NCI-H446 treated with DMSO at 0.1 percent for 48 hours (cell line): ENCODE results near the gene AQP7.
"Not testable (repeated sequence)": the region's sequence is repeated elsewhere in the genome, so short reads cannot be mapped to it uniquely, and the experiment has no call there.

Experiments
- DNase-seq: peaks from one replicate; lab custom pipeline; 2025; lab: John Stamatoyannopoulos, UW

Gene AQP7

DNA sequence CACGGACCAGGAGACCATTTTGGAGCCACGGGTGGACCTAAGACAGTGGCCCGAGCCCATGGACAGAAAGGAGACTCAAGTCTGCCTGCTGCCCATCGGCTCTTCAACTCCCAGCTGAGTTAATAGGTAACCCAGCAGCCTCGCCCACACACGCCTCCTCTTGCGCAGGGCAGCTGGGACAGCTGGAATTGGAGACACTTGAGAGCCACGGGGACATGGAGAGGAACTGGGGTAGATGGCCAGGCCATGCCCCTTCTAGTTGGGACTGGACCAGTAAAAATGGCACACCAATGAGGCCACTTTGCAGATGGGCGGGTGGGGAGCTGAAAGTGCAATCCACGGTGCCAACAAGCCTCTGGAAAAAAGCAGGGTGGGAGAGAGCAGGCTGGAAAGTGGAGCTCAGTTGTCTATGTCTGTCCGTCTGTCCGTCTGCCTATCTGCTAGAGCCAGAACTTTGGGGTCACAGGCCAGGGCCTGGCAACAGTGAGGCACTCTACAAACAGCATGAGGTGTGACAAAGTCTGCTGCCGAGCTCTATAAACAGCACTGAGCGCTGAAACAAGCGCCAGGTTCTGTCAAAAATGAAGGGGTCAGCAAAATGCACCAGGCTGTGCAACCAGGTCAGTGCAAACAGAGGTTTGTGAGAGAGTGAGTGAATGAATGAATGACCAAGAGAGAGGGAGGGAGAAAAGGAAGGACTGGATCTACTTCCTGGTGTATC lies 7.0 kb downstream of the AQP7 start:
- not testable (repeated sequence) for DNase-seq

DNA sequence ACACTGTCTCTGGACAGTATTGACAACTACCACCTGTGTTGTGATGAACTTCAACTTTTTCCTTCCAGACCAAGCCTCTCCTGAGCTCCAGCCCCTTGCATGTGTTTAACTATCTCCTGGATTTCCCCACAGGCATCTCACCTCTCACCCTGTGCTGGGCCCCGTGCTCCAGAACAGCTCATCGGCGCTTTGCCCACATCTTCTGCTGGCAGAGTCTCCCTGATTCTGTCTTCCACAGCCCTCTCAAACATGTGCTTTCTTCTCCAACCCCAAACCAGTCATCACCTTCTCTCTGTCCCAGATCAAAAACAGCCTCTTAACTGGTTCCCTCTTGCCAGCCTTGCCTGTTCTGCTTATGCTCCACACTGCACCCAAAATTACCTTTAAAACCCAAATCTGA lies 8.4 kb downstream of the AQP7 start:
- not testable (repeated sequence) for DNase-seq

DNA sequence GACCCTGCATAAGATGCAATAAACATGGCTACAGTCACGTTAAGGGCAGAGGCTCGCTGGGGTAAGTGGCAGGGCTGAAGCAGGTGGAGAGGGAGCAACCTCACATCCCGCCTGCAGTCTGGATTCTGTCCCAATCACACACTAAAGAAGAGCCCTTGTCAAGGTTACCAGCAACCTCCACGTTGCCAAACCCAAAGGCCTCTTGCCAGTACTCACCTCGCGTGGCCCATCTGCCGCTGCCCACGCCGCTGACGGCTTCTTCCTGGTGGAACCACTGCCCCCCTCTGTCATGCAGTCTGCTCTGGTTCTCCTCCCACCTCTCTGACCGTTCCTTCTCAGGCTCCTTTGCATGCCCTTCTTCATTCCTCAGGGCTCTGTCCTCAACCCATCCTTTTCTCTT lies 8.8 kb downstream of the AQP7 start:
- no peak for DNase-seq

DNA sequence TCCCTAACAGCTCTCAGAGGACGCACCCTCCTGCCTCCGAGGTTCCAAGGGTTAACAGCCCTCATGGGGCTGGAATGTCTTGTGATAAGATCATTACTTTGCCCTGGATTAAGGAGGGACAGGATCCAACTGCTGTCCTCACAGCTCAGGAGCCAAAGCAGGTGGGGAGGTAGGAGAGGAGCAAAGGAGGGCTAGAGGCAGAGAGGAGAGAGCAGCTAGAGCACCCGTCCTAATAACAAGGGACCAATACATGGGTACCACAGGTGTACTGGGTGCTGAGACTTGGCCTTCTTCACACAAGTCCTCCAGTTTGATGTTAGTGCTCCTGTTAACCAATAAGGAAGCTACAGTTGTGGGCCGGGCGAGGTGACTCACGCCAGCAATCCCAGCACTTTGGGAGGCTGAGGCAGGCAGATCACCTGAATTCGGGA lies 9.8 kb downstream of the AQP7 start:
- DNase-seq, result not testable (repeated sequence)

DNA sequence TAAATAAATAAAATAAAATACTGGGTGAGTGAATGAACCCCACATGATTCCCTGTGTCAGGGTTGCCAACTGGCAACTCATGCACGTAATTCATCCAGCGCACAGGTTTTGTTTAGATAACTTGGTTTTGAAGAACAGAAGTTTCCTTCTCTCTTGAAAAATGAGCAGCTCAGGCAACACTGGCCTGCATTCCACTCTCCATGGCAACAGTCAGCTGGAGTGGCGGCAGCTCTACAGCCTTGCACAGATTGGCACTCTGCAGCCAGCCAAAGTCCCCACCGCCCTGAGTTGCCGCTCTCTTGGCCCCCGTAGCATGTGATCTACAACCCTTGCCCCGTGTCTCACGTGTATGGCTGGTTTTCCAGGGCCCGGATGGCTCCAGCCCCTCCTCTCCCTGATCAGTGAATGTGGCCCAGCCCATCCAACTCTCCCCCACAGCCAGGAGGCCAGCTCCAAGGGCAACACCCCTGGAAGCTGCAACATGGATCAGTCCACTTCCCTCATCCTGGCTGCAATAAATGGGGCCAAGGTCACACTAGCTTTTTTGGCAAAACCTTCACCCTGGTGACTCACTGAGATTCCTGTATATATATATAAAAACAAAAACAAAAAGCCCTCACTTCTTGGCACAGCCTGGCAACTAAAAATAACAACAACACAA lies 11.1 kb downstream of the AQP7 start:
- peak; percentile 50 for DNase-seq

DNA sequence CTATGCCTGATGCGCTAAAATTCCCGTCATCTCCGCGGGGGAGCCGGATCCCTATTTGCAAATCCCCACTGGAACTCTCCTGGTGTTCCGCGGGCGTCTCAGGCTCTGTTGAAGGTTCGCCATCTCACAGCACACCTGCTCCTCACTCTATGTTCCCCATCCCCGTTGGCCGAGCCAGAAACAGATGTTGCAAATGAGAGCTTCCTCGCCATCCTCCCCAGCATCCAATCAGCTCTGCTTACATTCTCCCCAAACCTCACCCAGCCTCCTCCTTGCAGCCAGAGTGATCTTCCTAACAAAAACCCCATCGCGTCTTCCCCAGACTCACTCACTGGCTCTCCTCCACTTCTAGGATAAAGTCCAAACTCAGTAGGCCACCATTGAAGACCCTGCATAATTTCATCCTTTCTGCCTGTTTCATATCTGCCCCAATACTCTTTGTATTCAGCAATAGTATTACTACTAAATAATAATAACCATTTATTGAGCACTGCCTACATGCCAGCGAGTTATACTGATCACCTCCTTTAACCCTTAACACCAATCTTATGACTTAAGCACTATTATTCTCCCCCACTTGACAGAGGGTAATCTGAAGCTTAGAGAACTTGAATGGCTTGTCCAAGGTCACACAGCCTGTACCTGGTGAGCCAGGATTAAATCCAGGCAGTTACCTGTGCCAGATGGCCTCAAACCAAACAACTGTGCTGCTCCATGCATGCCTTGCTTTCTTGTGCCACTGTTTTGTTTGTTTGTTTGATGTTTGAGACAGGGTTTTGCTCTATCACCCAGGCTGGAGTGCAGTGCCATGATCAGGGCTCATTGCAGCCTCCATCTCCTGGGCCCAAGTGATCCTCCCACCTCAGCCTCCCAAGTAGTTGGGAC lies 14.0 kb downstream of the AQP7 start:
- DNase-seq, result no peak

DNA sequence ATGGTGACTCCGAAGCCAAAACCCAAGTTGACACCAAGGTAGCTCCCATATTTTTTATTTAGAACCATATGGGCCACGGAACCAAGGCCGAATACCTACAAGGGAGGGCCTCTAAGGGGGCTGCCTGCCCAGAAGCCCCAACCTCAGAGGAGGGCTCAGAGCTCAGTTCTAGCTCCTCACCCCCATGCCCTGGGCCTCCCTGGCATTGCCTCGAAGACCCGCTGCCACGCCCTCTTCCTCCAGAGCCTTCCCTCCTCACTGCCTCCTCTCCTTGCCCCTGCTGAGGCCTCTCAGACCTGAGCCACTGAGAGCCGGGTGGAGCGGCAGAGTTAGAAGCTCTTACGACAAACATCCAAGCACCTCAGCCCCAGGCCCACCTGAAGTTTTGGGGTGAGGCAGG lies 15.4 kb downstream of the AQP7 start:
- DNase-seq, result not testable (repeated sequence)

DNA sequence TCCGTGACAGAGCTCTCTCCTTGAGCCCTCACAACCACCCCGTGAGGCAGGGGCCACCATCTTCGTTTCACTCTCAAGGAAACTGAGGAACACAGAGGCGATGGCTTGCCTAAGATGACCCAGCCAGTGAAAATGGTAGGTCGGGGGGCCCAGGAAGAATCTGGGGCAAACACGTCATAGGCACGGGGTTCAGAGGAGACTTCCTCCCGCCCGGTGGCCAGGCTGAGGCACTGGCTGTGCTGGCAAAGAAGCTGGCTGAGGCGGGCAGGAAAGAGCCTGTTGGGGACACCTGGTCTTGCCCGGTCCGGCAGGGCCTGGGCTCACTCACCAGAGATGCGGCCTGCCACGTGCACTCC lies 15.7 kb downstream of the AQP7 start:
- not testable (repeated sequence) for DNase-seq

DNA sequence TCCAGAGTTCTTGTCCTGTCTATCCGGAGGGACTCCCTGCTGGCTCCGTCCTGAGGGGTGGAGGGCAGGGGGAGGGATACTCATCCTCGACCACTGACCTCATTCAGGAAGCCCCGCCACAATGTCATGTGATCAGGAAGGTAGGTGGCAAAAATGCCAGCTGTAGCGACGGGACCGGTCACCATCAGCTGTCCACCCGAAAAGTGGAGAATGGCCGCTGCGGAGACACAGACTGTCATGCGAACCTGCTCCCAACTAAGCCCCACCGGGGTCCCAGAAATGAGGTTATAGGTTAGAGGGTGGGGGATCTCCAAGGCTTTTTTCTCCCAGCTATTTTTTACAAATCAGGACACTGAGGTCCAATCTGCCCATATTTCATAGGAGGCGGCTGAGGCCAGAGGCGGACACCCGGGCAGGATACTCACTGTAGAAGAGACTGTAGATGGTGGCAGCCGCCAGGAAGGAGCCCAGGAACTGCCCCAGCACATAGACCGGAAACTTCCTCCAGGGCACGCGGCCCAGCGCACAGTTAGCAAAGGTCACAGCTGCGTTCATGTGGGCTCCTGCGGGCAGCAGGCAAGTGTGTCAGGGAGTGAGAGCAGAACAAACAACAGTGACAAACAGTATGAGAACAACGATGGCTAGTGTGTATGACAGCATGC lies 16.3 kb downstream of the AQP7 start:
- DNase-seq, result not testable (repeated sequence)

DNA sequence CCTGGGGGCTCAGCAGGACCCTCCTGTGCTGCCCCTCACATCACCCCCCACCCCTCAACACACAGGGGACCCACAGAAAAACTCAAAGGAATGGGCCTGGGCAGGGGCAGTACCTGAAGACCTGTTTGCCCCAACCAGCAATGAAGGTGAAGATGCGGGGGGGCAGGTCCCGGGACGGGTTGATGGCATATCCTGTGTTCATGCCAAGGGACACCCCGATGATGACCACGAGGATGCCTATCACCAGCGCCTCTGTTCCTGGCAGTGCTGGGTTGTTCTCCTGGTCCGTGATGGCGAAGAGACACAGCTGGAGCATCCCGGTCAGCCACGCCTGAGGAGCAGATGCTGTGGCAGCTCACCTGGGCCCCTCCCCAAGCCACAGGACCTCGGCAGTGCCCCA lies 16.8 kb downstream of the AQP7 start:
- DNase-seq, result not testable (repeated sequence)

DNA sequence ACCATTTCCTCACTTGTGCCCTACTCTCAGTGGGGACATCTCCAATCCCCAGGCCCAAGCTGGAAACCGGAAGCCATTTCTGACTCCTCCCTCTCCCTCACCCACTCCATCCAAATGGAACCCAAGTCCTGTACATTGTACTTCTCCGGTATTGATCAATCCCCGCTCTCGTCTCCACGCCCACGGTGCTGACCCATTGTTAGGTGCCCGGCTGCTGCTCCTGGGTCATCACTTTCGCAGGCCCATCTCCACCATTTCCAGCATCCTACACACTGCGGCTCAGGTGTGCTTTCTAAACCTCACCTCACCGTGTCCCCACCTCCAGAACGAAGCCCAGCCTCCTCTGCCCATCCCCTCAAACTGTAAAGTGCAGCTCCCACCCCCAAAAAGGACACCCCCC lies 19.0 kb downstream of the AQP7 start:
- not testable (repeated sequence) for DNase-seq

DNA sequence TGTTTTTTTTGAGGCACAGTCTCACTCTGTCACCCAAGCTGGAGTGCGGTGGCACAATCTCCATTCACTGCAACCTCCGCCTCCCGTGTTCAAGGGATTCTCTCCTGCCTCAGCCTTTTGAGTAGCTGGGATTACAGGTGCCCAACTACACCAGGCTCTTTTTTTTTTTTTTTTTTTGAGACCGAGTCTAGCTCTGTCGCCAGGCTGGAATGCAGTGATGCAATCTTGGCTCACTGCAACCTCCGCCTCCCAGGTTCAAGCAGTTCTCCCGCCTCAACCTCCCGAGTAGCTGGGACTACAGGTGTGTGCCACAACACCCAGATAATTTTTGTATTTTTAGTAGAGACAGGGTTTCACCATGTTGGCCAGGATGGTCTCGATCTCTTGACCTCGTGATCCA lies 20.0 kb downstream of the AQP7 start:
- DNase-seq, result not testable (repeated sequence)

DNA sequence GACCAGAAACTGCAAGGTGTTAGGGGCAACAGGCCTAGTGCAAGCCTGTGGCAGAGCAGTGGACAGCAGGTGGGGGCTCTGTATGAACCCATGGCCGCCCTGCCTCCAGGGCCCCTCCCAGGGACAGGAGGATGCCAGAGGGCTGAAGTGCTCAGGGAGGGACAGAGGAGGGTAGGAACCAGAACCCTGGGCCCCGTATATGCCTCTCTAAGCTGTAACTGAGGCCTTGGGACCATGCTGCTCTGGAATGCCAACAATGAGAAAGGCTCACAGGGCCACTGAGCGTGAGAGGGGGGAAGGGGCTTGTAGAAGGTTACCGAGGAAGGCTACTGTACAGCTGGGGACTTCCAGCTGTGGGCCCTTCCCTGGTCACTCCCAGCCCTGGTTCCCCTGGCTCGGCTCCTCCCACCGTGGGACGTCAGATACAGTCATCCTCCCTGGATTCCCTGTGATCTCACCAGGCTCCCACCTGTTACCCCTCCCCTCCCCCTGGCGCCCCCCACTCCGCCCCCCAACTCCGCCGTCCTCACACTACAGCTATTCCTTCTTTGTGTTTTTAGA lies 21.1 kb downstream of the AQP7 start:
- no peak for DNase-seq

DNA sequence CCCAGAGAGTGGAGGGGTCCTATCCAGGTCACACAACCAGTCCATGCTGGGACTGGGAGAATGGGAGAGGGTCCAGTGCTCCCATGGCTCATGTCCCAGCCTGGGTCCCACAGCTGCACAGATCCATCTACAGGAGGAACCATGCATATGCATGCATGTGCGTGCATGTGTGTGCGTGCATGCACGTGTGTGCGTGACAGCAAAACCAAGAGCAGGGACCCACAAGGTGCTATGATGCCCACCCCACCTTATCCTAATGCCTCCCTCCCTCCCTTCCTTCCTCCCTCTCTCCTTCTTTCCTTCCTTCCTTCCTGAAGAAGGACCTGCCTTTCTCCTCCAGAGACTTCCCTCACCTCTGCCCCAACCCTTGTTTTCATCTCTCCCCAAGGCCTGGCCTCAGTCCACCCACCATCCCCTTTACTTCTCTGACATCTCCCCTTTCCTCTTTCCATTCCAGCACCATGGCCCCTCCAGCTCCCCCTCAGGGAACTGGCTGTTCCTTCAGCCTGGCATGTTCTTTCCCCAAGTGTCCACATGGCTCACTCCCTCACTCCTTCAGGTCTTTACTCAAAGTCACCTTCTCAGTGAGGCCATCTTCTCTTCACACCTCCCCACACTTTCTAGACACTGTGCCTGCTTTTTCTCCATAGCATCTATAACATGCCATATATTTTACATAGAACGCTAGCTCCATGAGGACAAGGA lies 21.8 kb downstream of the AQP7 start:
- DNase-seq, result no peak

DNA sequence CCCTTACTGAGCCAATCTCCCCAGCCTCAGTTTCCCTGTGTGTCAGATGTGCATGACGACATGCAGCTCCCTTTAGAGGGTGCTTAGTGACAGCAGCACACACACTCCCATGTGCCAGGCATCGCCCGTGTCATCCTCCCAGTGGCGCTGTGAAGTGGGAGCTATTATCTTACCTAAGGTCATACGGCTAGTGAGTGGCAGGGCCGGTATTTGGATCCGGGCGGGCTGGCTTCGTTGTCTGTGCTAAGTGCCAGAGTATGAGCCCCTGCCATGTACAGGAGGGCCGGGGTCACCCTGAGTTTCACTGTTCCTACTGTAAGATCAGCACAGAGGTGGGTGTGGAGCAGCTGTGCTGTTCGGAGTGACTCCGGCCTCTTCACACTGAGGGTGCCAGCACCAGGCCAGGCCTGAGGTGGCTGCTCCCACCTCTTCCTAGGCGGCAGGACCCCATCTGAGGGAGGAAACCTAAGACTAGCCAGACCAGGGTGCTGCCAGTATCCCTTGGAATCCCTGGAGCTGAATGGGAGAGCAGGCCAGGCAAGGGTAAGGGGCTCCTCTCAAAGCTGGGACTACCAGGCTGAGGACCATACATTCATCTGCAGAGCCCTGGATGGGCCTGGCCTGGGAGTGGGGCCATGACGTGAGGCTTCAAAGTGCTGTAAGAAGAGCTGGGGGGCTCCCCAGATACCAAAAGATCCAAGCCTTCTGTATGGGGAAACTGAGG lies 22.5 kb downstream of the AQP7 start:
- no peak for DNase-seq

DNA sequence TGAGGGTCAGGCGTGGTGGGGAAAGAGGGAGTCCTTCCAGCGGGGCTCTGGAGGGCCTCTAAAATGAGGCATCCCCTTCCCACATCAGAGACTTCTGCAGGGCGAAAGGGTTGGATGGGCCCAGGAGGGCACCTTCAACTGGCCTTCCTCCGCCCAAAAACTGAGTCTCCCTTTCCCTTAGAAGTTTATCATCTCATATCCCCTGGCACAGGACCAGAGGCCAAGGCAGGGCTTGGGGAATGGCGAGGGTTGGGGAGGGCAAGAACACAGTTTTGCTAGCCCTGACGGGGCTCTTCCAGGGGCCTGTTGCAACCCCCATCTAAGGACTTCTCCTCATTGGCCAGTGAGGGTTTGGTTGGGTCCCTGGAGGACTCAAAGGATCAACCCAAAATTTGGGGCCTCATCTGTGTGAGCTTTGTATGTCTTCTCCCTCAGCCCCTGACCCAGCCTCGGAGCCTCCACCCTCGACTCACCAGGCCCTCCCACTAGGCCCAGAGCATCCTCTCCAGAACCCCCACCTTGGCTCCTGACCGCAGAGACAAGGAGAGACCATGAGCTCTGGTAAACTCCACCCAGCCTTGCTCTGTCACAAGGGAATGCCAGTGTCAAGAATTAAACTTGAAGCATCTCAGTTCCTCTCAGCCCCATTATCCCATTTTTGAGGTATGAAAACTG lies 24.1 kb downstream of the AQP7 start:
- no peak for DNase-seq

DNA sequence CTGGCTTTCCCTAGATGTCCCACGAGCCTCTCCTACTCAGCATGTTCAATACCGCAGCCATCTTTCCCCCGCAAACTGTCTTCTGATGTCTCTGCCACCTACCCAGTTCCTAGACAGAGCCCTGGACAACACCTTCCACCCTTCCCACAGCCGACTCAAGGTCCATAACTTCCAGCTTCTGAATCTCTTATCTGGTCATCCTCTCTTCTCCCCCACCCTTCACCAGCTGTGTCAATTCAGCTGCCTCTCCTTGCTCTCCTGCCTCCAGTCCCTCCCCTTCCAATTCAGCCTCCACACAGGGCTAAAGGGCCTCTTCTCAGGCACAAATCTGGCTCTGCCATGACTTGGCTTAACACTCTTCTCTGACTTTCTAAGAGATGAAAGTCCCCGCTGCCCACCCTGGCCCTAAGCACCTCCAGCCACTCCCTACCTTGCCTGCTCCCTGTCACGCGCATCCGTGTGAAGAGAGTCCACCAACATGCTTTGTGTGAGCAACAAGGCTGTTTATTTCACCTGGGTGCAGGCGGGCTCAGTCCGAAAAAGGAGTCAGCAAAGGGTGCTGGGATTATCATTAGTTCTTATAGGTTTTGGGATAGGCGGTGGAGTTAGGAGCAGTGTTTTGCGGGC lies 25.2 kb downstream of the AQP7 start:
- DNase-seq, result no peak

DNA sequence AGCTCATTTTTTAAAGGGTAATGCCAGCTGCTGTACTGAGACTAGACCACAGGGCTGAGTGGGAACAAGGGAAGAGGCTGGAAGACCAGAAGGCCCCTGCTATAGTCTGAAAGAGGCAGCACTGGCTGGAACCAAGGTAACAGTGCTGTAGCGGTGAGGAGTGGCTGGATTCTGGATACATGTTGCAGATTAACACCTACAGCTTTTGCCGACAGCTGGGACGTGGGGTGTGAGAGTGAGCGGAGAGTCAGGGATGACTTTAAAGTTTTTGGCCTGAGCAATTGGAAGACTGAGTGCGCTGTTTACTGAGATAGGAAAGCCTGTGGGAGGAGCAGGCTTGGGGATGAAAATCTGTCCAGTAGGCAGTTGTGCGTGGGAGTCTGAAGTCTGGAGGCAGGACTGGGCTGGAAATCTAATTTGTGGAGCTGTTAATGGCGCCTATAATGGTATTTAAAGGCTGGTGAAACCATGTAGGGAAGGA lies 26.5 kb downstream of the AQP7 start:
- no peak for DNase-seq

DNA sequence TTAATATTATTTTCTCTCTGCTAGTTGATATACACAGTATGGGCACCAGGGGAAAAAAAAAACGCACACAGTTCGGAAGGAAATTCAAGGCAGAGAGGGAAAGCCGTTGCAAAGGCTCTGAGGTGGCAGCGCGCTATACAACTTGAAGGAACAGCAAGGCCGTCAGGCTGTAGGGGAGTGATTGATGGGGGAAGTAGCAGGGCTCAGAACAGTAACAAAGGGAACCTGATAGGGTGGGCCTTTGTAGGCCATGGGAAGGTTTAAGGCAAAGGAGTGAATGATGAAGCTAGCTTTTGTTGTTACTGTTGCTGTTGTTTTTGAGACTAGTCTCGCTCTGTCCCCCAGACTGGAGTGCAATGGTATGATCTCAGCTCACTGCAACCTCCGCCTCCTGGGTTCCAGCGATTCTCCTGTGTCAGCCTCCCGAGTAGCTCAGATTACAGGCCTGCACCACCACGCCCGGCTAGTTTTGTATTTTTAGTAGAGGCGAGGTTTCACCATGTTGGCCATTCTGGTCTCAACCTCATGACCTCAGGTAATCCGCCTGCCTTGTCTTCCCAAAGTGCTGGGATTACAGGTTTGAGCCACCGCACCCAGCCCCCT lies 27.0 kb downstream of the AQP7 start:
- no peak for DNase-seq
